Panc1 (cell line): ENCODE results near the gene DNM1L. TPM values are rescaled to one million over a fixed set of nuclear protein-coding genes. Genes with fewer than 3 reads are reported as not detected.

Source experiments
- ATAC-seq: fragments of 200-7000 bp; cut with Tn5 transposase; 2 replicates; pipeline ENCODE4 v1.9.1; 2020; ENCODE audit warnings: mild to moderate bottlenecking, moderate library complexity
- BruUV-seq: library from RNA; stranded (reverse); fragments of 400-500 nt; replicated peaks from 2 replicates; lab custom pipeline; 2021; lab: Mats Ljungman, UMichigan
- CTCF ChIA-PET: fragments of 300-600 bp; sonication (Branson Sonifier 250); formaldehyde crosslinking; loops from one replicate; lab custom pipeline; 2022; ENCODE audit warnings: antibody characterized with exemption; lab: Charles Lee
- POLR2A ChIA-PET: fragments of 300-600 bp; sonication (Branson Sonifier 250); formaldehyde crosslinking; loops from one replicate; lab custom pipeline; 2022; ENCODE audit warnings: antibody characterized with exemption; lab: Charles Lee
- DNase-seq: peaks from one replicate; pipeline ENCODE4 v3.0.0-alpha.2; 2010; ENCODE audit warnings: low read depth, low spot score
- H3K27ac ChIP-seq: 2 replicates; pipeline ENCODE4 v1.5.1; 2011; ENCODE audit warnings: mild to moderate bottlenecking, low read length, inconsistent platforms
- H3K27me3 ChIP-seq: fragments of 200-500 bp; sonication (Bioruptor generic); 2 replicates; pipeline ENCODE4 v1.6.0; 2014; ENCODE audit warnings: low read length, inconsistent platforms; ENCODE audit not compliant: control insufficient read depth, insufficient read depth
- H3K36me3 ChIP-seq: fragments of 200-500 bp; sonication (Bioruptor generic); 2 replicates; pipeline ENCODE4 v1.5.1; 2014; ENCODE audit warnings: inconsistent platforms, mild to moderate bottlenecking, low read length, moderate library complexity; ENCODE audit not compliant: control insufficient read depth, insufficient read depth
- H3K4me1 ChIP-seq: 2 replicates; pipeline ENCODE4 v1.5.1; 2011; ENCODE audit warnings: inconsistent platforms, mild to moderate bottlenecking, low read length, moderate library complexity; ENCODE audit not compliant: control insufficient read depth, insufficient read depth
- H3K4me3 ChIP-seq, 2 experiments: 2 replicates each; pipeline ENCODE4 v1.5.1; 2011 to 2012; ENCODE audit warnings: low read depth in 2 of 2, low read length in 2 of 2, mild to moderate bottlenecking in 2 of 2, inconsistent platforms in 1 of 2, moderate library complexity in 1 of 2
- H3K9me3 ChIP-seq: fragments of 200-500 bp; sonication (Bioruptor generic); 2 replicates; pipeline ENCODE4 v1.5.1; 2014; ENCODE audit warnings: low read depth, mild to moderate bottlenecking, inconsistent platforms, low read length, moderate library complexity; ENCODE audit not compliant: control insufficient read depth, insufficient read depth
- POLR2AphosphoS5 ChIP-seq: IDR thresholded peaks from 2 replicates; pipeline ENCODE4 v1.6.1; 2012; ENCODE audit warnings: mild to moderate bottlenecking, low read depth, low read length, moderate library complexity
- SIN3A ChIP-seq: IDR thresholded peaks from 2 replicates; pipeline ENCODE4 v1.6.1; 2012; ENCODE audit warnings: low read depth, mild to moderate bottlenecking, low read length, moderate library complexity, borderline replicate concordance; ENCODE audit not compliant: insufficient read depth
- TCF7L2 ChIP-seq: IDR thresholded peaks from 2 replicates; pipeline ENCODE4 v1.6.1; 2011; ENCODE audit warnings: mild to moderate bottlenecking, low read depth, low read length, inconsistent platforms
- in situ Hi-C: cut with HindIII; loops from 2 replicates; pipeline ENCODE4 v1.10.0; 2016; ENCODE audit warnings: low sequenced_read_pairs, low pct_unique_long_range_greater_than_20kb
- intact Hi-C: fragments of 100-400 bp; cut with micrococcal nuclease; formaldehyde crosslinking; loops from one replicate; pipeline ENCODE4 v1.10.0; 2022; ENCODE audit not compliant: unreplicated experiment
- total RNA-seq: library from RNA; stranded (reverse); gene quantifications from one replicate; pipeline ENCODE4 v1.2.1, GENCODE V29; 2021; ENCODE audit not compliant: unreplicated experiment
- TF ChIP-seq, protein P1 (sequence below): fragments of 450-650 bp; IDR thresholded peaks from 2 replicates; pipeline ENCODE4 v1.5.1; 2017; ENCODE audit warnings: mild to moderate bottlenecking
- TF ChIP-seq, protein P2 (sequence below), 2 experiments: IDR thresholded peaks; 2 replicates each; pipeline ENCODE4 v1.6.1; 2011 to 2012; ENCODE audit warnings: low read depth in 2 of 2, control low read depth in 1 of 2, low read length in 1 of 2, mild to moderate bottlenecking in 1 of 2, moderate library complexity in 1 of 2; ENCODE audit not compliant: insufficient read depth in 1 of 2

Gene DNM1L
- total RNA-seq, 1 experiment from 2014 or later, result 91.8 TPM

DNA sequence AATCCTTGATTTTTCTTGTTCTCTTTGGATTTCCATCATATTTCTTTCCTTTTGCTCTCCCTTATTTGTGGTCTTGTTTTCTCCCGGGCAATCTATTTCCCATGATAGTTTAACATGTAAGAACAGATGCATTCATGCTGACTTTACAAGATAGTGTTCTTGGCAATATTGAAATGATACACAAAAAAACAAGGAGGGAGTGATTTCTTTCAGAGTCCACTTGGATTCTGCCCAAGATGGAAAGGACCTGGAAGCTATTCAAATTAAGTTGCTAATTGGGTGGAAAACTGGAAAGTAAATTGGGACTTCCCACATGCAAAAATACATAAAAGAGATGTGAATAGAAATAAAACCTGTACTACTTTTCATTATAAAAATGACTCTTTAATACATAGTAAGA, 91.0 kb downstream of the DNM1L start:
- ChIA-PET CTCF (no interaction called here), POLR2A (no interaction called here)
- DNase-seq (no peak), ATAC-seq (no peak)
- no peaks in the 10 kb centered on the region for H3K4me1 ChIP-seq
- no peaks in the 10 kb centered on the region for H3K36me3 ChIP-seq
- H3K4me3 ChIP-seq, result no peak overlapping the region
- TF ChIP-seq, protein P1, sequence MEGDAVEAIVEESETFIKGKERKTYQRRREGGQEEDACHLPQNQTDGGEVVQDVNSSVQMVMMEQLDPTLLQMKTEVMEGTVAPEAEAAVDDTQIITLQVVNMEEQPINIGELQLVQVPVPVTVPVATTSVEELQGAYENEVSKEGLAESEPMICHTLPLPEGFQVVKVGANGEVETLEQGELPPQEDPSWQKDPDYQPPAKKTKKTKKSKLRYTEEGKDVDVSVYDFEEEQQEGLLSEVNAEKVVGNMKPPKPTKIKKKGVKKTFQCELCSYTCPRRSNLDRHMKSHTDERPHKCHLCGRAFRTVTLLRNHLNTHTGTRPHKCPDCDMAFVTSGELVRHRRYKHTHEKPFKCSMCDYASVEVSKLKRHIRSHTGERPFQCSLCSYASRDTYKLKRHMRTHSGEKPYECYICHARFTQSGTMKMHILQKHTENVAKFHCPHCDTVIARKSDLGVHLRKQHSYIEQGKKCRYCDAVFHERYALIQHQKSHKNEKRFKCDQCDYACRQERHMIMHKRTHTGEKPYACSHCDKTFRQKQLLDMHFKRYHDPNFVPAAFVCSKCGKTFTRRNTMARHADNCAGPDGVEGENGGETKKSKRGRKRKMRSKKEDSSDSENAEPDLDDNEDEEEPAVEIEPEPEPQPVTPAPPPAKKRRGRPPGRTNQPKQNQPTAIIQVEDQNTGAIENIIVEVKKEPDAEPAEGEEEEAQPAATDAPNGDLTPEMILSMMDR, result no peak
- TF ChIP-seq, protein P2, sequence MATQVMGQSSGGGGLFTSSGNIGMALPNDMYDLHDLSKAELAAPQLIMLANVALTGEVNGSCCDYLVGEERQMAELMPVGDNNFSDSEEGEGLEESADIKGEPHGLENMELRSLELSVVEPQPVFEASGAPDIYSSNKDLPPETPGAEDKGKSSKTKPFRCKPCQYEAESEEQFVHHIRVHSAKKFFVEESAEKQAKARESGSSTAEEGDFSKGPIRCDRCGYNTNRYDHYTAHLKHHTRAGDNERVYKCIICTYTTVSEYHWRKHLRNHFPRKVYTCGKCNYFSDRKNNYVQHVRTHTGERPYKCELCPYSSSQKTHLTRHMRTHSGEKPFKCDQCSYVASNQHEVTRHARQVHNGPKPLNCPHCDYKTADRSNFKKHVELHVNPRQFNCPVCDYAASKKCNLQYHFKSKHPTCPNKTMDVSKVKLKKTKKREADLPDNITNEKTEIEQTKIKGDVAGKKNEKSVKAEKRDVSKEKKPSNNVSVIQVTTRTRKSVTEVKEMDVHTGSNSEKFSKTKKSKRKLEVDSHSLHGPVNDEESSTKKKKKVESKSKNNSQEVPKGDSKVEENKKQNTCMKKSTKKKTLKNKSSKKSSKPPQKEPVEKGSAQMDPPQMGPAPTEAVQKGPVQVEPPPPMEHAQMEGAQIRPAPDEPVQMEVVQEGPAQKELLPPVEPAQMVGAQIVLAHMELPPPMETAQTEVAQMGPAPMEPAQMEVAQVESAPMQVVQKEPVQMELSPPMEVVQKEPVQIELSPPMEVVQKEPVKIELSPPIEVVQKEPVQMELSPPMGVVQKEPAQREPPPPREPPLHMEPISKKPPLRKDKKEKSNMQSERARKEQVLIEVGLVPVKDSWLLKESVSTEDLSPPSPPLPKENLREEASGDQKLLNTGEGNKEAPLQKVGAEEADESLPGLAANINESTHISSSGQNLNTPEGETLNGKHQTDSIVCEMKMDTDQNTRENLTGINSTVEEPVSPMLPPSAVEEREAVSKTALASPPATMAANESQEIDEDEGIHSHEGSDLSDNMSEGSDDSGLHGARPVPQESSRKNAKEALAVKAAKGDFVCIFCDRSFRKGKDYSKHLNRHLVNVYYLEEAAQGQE (IDR thresholded peaks at IDR 0.05; ENCODE audit: insufficient read depth in 1 of 2, low read depth in 2 of 2, low read length in 1 of 2), result no peak
- no peak for TF ChIP-seq TCF7L2
- no peak for TF ChIP-seq SIN3A
- no peak for TF ChIP-seq POLR2AphosphoS5
- in situ Hi-C loops, result no loop called here
- no peak overlapping the region for H3K27ac ChIP-seq
- BruUV-seq, result no TSS peak
- H3K27me3 ChIP-seq, result peaks cover 9% of the 10 kb centered on the region; the same call in 1 of the 2 replicates
- no peaks in the 10 kb centered on the region for H3K9me3 ChIP-seq
- intact Hi-C loops, result no loop called here

DNA sequence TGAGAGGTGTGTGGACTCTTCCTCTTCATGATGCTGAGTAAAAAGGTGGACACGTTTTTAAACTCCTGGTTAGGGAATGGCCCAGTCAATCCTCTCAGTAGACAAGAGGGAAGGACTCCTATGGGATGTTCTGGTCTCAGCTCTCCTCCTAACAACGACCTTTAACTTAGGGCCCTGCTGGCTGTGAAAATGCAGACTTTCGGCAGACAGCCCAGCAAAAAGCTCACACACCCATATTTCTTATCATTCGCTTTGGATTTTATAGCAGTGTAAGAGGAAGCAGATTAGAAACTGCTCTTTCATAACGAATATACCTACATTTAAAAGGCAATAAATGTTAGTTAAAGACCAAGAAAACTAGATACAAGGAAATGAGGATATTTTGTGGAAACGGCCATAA, 94.6 kb downstream of the DNM1L start:
- TF ChIP-seq, protein P1, result no peak
- TF ChIP-seq SIN3A (no peak), POLR2AphosphoS5 (no peak), TCF7L2 (no peak)
- TF ChIP-seq, protein P2 (IDR thresholded peaks at IDR 0.05; ENCODE audit: insufficient read depth in 1 of 2, low read depth in 2 of 2, low read length in 1 of 2), result no peak
- H3K4me3 ChIP-seq, result no peak overlapping the region
- BruUV-seq, result no TSS peak
- no peak overlapping the region for H3K27ac ChIP-seq
- no peaks in the 10 kb centered on the region for H3K9me3 ChIP-seq
- no peaks in the 10 kb centered on the region for H3K4me1 ChIP-seq
- ATAC-seq (no peak), DNase-seq (no peak)
- no peaks in the 10 kb centered on the region for H3K36me3 ChIP-seq
- ChIA-PET CTCF (no interaction called here), POLR2A (no interaction called here)
- H3K27me3 ChIP-seq, result peaks cover 8% of the 10 kb centered on the region; the same call in 1 of the 2 replicates
- in situ Hi-C loops (no loop called here), intact Hi-C loops (no loop called here)
